ENCODE measurements around the gene SAMD1.

The SAMD1 gene

DNA sequence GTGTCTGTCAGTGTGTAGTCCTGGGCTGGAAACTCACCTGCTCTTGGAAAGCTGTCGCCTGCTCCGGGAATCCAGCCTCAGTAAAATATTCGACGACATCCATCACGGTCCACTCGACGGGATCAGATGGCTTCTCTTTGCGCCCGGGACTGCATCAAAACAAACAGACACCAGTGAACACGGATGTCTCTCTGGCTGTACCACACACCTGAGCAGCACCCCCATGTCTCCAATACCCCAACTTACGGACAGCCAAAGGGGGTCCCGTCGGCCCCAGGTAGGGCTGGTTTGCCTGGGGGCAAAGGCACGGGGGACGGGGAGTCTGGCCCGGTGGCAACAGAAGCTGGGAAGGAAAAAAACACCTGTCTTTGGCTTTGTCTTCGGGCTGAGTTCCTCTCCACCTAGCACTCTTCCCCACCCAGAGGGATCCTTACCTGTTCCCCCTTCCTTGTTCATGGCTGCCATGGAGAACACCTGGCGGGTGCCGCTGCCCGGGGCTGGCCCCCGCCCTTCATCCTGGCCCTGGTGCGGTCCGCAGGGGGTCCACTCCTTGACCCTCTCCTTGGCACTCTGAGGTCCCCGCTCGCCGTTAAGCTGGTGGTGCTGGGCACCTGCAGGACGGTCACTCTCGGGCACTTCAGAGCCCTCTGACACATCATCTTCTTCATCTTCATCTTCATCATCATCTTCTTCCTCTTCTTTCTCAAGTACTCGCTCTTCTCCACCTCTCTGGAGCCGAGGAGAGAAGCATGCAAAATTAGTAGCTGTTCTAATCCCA lies 1.7 kb downstream of the SAMD1 start:
- DNase-seq, result no peak

DNA sequence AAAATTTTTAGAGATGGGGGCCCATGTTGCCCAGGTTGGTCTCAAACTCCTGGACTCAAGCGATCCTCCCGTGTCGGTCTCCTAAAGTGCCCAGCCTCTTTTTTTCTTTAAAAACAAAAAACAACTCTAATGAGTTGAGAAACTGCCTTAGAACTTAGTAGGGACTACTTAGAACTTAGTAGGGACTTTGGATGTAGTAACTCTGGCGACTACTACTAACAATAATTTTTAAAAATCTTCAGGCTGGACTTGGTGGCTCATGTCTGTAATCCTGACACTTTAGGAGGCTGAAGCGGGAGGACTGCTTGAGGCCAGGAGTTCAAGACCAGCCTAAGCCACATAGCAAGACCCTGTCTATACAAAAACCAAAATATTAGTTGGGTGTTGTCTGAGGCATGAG lies 4.5 kb downstream of the SAMD1 start:
- no peak for DNase-seq

DNA sequence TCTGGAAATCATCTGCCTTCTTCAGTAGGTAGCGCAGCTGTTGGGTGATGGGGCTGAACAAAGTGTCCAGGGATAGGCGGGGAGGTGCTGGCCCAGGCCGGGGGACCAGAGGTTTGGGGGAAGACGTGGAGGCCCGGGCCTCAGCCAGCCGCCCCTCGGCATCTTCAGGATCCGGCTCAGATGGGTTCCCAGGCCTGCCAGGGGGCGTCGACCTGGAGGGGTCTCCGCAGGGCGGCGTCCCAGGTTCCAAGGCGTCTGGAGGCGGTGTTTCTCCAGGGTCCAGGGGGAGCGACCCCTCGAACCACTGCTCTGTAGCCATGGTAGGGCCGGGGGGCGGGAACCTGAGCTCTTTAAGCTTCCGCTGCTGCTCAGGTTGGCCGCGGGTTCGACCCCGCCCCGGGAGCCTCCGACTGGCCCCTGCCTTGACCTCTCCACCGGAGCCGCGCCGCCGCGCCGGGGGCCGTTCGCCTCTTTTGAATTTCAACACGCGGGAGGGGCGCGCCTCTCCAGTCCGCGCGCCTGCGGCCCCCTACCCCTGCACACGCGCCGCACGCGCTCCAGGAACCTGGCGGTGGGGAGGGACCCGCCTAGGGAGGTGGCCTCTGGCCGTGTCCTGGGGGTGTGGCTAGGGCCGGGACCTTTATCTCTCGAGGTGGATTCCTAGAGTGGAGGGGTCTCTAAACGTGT lies 5.1 kb downstream of the SAMD1 start, which contains the start of gene C19orf67:
Gene C19orf67 (minus strand): TSS at position 475 of the 687 bp plus-strand sequence. CDS start 156 bp downstream, at position 319.
- no peak for DNase-seq

DNA sequence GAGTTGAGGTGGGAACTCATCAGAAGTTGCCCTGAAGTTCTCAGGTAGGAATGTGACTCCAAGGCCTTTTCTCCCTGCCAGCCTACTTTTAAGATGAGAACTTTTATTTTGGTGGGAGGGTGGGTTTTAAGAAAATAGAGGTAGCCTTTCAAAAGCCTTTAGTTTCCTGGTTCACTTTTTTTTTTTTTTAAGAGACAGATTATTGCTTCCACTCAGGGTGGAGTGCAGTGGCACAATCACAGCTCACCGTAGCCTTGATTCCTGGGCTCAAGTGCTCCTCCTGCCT lies 7.9 kb downstream of the SAMD1 start:
- no peak for DNase-seq

DNA sequence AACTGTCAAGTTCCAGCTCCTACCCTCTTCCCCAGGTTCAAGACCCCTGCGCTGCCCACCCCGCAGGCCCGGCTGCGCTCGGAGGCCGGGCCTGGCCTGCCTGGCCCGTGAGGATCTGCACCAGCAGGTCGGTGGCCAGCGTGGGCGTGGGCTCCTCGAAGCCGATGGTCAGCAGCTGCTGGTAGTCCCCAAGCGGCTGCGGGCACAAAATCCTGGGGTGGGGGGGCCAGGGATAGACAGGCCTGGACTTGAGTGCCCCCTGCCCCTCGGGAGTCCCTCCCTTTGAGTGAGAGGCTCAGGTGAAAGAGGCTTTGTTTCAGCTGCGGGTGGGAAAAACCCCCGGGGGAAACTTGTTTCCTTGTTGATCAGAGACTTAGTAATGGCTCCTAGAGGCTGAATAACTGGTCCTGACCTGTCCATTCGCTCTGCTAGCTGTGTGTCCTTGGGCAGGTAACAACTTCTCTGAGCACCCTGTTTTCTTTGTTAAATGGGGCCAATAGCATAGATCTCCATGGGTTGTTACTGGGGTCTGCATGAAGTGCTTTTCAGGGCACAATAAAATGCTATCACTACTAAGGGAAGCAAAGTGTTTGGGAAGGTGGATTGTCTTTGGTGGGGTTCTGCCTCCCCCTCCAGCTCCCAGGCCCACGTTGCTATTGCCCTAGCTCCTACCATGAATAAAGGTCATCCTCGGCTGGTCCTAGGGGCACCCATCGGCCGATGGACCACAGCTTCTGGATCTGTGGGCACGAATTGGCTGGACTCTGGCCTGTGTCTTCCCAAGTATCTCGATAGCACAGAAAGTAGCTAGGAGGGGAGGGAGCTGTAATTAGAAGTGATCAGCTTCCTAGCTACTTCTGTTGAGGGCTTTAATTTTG lies 8.5 kb downstream of the SAMD1 start:
- DNase-seq, result no peak

DNA sequence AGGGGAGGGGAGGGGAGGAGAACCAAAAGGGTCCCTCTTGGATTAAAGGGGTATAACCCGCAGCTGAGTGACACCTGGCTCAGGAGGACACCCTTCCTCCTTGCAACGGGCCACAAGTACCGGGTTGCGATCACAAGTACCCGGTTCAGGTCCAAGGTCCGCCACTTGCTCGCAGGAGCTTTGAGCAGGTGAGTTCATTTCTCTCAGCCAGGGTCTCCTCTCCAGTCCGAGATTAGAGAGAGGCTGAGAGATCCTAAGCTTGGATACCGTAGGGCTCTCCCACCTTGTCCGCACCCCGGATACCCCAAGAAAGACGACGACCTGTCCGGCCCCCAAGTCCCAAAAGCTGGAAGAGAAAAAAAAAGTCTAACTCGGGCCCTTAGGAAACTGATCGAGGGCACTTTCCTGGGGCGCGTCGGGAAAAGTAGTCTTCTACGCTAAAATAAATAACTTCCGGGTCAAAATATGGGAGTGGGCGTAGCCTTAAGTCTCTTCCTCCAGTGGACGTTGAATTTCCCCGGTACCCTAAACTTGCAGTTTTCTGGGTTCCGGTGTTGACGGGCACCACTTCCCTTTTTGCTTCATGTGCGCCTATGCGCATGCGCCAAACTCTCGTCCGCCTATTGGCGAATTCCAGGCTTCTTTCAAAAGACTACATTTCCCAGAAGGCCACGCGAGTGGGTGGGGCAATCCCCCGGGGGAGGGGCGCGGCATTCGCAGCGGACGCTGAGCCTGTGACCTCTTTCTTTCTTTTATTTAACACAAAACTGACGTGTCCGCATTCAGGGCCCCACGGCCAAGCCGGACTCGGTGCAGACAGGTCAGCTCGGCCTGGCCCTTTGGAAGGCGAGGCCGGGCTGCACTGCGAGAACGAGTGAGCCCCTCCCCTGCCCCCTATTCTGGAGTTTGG lies 9.4 kb downstream of the SAMD1 start:
- DNase-seq, result peak; percentile 100

DNA sequence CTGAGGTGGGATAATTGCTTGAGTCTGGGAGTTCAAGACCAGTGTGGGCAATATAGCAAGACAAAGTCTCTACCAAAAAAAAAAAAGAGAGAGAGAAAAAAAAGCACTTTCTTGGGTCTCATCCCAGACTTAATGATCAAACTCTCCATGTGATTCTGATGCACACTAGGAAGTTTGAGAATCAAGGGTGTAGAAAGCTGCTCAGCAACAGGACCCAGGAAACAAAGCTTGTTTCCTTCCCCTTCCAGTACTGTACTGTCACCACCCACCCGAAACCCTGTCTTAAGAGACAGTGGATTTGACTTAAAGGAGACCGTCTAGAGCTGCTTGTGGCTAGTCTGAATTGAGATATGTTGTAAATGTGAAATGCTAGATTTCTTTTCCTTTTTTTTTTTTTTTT lies 12.1 kb downstream of the SAMD1 start:
- DNase-seq, result no peak

DNA sequence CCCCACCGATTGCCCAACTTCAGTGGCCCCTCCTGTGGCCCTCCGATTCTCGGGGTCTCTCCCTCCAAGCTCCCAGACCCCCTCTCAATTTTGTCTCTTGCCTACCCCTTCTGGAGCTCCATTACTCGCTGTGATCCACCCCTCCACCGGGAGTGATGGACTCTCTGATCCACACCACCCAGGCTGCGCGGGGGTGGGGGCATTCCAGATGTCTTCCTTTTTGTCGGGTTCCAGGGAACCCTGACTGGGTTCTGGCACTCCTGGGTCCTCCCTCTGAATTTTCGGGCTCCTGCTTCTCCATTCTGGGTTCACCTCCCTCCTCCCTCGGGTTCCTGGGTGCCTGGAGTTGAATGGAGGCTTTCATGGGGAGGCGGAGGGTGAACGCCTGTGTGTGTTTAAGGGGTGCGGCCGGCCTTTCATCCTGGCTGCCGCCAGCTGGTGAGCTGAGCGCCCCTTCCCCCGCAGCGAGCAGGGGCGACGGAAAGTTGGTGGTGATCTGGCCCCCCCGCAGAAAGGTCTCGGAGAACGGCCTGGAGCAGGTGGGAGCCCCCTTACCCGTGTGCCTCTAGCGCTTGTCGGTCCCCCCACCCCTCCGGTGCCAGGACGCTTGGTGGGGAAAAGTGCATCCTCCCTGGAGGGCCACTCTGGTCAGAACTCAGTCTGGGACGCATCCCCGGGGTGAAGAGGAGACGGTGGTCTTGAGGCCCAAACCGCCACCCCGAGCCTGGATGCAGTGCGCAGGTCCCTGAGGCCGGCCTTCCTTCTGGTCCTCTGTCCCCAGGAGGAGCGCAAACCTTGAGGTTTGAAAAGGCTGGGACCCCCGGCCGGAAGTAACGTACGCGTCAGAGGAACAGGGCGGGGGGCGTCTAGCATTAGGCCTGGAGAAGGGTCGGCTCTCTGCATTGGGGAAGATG lies 16.4 kb downstream of the SAMD1 start:
- DNase-seq, result peak; percentile 37

DNA sequence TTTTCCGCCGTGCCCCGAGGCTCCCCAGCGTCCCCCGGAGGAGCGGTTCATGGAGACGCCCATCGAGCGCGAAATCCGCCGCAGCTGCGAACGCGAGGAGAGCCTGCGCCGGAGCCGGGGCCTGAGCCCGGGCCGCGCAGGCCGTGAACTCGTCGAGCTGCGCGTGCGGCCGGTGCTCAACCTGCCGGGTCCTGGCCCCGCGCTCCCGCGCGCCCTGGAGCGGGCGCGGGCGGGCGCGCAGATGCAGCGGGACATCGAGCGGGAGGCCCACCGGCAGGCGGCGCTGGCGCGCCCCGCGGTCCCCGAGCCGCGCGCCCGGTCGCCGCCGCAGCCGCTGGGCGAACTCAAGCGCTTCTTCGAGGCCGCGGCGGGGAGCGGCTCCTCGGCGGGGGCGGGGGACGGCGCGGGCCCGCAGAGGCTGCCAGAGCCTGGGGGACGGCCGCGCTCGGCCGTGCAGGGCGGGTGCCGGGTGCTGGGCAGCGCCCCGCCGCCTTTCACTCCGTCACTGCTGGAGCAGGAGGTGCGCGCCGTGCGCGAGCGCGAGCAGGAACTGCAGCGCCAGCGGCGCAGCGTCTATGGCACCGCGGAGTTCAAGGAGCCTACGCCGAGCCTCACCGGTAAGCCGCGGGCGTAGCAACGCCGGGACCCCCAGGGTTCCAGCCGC lies 17.2 kb downstream of the SAMD1 start:
- DNase-seq, result peak; percentile 90

DNA sequence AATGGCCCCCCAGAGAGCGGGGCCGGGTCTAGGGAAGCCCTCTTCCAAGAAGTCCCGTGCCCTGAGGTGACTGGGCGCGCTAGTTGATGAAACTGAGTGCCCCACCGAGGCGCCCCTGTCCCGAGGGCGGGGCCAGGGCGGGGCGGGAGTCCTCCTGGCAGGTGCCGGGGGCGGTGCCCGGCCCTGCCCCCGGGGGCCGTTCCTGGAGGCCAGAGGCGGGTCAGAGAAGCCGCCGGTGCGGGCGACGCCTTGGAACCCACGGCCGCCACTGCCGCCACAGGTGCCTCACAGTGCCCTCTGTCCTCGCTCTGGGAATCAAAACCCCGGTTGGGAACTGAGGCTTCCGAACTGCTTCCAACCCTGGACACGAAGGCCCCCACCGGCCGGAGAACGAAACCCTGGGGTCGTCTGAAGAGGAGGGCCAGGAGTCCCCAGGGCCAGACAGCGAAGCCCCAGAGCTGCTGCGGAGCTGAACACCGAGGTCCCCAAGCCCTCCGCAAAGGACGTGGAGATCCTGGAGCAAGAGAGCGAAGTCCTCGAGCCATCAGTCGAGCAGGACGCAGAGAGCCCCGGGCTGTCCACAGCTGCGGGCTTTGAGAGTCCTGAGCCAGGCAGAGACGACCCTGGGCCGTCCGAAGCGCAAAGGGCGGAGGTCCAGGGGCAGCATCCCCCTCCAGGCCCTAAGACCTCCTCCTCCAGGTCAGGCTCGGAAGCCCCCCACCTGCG lies 17.9 kb downstream of the SAMD1 start, which contains the start of gene MISP3:
Gene MISP3 (plus strand): TSS at position 252 of the 726 bp plus-strand sequence. CDS start 524 bp downstream, outside the sequence.
- peak; percentile 64 for DNase-seq

DNA sequence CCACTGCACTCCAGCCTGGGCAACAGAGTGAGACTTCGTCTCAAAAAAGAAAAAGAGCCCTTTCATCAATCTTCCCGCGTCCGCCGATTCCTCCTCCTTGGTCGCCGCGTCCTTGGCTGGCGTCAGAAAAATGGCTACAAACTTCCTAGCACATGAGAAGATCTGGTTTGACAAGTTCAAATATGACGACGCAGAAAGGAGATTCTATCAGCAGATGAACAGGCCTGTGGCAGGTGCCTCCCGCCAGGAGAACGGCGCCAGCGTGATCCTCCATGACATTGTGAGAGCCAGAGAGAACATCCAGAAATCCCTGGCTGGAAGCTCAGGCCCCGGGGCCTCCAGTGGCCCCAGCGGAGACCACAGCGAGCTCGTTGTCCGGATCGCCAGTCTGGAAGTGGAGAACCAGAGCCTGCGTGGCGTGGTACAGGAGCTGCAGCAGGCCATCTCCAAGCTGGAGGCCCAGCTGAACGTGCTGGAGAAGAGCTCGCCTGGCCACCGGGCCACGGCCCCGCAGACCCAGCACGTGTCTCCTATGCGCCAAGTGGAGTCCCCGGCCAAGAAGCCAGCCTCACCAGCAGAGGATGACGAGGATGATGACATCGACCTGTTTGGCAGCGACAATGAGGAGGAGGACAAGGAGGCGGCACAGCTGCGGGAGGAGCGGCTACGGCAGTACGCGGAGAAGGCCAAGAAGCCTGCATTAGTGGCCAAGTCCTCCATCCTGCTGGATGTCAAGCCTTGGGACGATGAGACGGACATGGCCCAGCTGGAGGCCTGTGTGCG lies 20.1 kb downstream of the SAMD1 start:
- DNase-seq, result no peak

DNA sequence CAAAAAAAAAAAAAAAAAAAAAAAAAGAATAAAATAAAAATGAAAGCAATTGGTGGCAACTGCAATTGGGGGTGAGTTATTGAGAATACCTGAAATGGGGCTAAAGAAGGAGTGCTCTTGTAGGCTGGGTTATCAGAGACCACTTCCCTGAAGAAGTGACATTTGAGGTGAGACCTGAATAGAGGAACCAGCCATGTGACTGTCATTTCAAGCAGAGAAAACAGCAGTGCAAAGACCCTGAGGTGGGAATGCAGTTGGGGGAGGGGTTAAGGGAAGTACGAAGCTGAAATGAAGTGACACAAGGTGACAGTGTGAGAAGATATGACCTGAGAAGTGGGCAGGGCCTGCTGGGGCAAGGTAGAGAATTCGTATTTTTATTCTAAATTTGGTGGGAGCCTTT lies 24.4 kb downstream of the SAMD1 start:
- DNase-seq, result no peak

DNA sequence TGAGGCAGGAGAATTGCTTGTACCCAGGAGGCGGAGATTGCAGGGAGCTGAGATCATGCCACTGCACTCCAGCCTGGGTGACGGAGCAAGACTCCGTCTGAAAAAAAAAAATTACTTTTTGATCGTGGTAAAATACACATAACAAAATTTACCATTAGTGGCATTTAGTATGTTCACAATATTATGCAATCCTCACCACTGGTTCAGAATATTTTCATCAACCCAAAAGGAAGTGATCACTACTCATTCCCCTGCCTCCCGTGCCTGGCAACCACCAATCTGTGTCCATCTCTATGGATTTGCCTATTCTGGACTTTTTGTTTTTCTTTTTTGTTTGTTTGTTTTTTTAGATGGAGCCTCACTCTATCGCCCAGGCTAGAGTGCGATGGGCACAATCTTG lies 27.4 kb downstream of the SAMD1 start:
- no peak for DNase-seq

DNA sequence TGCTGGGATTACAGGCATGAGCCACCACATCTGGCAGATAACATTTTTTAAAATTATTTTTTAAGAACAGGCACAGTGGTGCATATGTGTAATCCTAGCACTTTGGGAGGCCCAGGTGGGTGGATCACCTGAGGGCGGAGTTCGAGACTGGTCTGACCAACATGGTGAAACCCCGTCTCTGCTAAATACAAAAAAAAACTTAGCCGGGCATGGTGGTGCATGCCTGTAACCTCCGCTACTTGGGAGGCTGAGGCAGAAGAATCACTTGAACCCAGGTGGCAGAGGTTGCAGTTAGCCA lies 28.0 kb downstream of the SAMD1 start:
- DNase-seq, result no peak

DNA sequence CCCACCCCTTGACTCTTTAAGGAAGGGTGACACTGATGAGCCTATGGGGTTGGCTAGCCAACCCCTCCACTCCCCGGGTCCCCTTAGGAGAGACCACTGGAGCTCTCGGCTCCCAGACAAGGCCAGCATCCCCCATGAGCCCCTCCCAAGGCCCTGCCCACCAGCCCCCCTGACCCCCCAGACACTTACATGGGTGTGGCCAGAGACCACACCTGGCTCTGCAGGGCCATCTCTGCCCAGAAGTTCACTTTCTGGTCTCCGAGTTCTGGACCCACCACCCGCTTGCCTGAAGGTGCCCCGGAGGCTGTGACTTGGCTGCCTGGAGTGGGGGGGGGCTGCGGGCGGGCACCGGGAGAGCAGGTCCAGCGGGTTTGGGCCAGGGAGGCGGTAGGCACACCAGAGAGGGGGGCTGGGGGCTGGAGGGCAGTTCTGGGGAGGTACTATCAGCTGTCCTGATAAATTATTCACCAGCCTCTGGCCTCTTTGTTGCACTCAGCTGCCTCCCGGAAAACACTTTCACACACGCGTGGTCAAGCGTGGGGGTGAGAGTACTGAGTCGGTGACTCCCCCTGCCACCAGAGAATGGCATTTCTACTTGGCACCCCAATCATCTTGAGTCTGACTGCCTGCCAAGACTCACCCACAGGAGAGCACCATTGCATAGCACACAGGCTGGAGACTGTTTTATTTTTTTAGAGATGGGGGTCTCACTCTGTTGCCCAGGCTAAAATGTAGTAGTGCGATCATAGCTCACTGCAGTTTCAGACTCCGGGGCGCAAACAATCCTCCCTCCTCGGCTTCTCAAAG lies 28.6 kb downstream of the SAMD1 start, which contains the start of gene PALM3:
Gene PALM3 (minus strand): TSS at position 326 of the 807 bp plus-strand sequence. CDS start 96 bp downstream, at position 230.
- DNase-seq, result no peak

DNA sequence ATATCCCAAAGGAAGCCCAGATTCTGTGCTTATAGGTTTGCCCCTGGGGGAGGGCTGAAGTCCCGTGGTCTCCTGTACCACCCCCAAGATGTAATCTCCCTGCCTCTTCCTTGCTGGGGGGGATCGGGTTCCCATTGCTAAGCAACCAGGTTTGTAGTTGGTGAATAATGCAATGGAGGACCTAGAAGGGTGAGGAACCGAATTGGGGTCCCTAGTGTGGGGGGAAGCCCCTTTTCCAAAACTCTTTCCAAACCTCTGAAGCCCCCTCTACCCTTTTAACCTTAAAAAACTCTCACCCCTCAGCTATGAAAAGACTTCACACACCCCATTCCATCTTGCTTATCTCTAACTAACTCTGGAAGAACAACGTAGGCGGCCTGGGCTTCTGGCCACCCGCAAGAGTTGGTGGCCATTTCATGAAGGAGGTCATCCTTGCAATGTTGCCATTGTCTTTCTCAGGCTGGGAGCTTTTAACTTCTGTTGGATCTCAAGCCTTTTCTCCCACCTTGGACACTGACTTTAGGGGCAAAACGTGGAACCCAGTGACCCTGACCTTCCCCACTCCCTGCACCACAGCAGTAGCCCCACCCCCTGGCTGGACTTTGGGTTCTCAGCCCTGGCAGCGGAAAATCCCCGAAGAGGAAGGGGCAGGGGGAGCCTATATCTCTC lies 29.3 kb downstream of the SAMD1 start:
- no peak for DNase-seq

DNA sequence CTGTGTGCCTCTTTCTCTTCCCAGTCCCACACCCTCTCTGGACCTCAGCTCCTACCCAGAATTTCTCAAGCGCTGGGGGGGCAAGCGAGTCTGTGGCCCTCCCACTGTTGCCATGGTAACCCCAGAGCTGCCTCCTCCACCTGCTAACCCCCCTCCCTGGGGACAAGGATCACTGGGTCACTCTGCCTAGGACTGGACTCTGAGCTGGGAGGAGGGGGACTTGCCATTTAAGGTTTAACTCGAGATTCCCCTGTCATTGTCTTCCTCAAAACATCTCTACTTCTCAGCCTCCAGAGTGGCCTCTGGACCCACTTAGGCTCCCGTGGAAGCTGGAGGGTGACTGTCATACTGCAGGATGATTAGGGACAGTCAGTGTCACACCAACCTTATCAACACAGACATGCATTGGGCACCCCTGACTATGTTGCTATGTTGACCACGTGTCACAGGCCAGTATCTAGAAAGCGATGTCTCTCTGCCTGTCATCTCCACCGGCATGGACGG lies 30.8 kb downstream of the SAMD1 start:
- peak; percentile 43 for DNase-seq

DNA sequence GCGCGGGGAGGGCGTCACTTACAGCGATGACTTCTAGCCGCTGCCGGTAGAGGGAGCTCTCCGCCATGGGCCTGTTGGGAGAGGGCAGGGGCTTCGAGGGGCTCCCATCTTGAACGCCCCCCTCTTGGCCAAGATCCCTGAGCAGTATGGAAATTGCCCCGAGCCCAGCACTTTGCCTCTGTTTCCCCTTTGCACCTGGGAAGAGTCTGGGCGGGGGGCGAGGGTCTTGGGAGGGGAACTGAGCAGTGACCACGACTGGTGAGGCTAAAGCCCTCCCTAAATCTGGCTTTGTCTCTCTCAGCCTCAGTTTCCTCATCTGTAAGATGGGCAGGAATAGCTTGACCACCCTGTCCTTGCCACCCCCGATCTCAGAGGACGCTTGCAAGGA lies 31.5 kb downstream of the SAMD1 start:
- peak; percentile 60 for DNase-seq

All from hematopoietic multipotent progenitor cell treated with erythropoietin and hydrocortisone succinate and interleukin-3 and kit ligand, for 4 days (in vitro differentiated cells).